GM12872 (cell line): ENCODE results near the gene GTPBP6.

Experiments
- CTCF ChIP-seq: IDR thresholded peaks from 3 replicates; pipeline ENCODE4 v1.5.1; 2011; ENCODE audit warnings: low read depth, mild to moderate bottlenecking, low read length, moderate library complexity; ENCODE audit not compliant: insufficient read depth

GTPBP6 gene

DNA sequence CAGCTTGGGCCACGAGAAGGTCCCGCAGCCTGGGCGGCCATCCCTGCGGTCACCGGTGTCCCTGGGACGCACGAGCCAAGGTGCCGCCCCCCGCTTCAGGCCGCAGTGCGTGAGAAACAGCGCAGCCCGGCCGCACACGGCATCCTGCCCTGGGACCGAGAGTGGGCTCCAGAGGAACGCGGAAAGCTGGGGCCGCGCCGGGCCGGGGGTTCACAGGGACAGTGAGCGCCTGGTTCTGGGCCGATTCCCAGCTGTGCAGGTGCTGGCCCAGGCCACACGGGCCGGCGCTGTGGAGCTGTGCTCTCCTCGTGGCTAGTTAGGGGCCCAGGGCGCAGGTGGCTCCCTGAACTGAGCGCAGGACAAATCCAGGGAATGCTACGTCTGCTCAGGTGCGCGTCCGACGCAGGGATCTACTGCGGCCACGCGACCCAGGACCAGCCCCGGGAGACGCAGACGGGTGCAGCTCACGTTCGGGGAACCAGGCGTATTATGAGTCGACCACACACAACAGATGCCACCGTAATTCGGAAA lies 25.8 kb upstream of the GTPBP6 start:
- TF ChIP-seq CTCF, result no peak

DNA sequence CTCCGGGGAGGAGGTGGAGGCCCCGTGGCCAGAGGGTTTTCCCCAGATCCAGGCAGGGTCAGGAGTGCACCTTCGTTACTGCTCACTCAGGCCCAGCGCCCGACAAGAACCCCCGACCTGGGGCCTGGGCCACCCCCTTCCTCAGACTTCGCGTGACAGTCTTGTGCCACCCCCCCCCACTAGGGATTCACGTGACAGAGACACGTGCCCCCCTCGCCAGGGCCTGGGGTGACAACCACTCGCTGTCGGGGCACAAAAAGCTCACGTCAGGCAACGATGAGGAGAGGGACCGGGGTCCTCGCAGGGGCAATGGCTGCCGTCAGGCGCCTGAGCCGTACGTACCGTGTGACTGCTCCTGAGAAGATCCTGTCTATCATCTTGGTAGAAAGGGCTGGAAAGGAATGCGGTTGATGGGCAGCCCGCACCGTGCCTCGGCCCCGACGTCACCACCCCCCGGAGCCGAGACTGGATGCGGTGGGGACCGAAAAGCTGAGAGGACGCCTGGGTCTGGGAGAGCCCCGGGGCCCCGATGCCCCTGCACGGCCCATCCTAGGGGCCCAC lies 23.0 kb upstream of the GTPBP6 start:
- TF ChIP-seq CTCF, result no peak

GRCh38 chrX:340641-341423 lies 22.2 kb upstream of the GTPBP6 start:
- TF ChIP-seq CTCF, result no peak

- no peak for TF ChIP-seq CTCF
Measured at GRCh38 chrX:340121-340520, 21.5 kb upstream of the GTPBP6 start.

DNA sequence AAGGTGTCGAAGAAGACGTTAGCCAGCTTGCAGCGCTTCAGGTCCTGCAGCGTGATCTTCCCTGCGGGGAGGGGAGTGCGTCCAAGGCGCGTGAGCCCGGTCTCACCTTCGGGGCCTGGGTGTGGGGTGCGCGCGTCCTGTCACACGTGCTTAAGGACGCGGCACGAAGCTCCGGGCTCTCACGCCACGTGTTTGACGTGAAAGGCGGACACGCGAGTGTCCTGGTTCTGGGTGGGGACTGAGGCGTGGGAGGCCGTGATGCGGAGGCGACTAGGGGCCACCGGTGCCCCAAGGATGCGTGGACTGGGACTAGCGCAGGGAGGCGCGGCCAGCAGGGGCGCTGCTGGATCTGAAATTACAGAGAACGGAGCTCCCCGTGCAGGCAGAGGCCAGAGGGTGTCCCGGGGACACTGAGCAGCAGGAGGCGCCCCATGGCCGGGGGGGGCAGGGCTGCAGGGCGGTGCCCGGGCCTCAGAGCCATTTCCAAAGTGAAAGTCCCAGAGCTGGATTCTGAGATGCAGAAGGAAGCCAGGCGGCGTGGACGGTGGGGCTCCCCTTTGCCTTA lies 20.3 kb upstream of the GTPBP6 start:
- TF ChIP-seq CTCF, result no peak

DNA sequence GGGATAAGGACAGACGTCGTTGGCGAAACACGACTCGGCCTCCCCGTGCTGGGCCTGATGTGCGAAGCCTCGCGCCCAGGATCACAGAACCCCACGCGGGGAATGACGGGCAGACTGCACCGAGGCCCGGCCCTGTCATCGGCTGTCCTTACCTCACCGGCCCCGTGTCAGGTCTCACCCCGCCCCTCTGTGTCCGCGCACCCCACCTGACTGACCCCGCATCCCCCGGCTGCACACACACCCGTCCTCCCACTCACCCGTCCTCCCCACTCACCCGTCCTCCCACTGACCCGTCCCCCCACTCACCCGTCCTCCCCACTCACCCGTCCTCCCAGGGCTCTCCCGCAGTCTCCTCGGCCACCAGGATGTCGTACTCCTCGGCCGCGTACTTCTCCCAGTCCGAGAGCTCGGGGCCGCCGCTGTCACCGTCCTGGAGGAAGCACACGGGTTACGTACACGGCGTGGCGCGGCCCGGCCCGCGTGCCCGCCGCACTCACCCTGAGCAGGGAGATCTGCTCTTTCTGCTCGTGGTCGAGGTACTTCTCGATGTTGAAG lies 19.8 kb upstream of the GTPBP6 start:
- TF ChIP-seq CTCF, result no peak

GRCh38 chrX:337331-337831 lies 18.8 kb upstream of the GTPBP6 start:
- TF ChIP-seq CTCF, result no peak
